Hematopoietic multipotent progenitor cell (in vitro differentiated cells): ENCODE measurements around the gene SLC35A2. TPM values are rescaled to one million over a fixed set of nuclear protein-coding genes. Genes with fewer than 3 reads are reported as not detected.

ENCODE experiments used
- DNase-seq, 3 donors: peaks; one replicate each; pipeline ENCODE4 v3.0.0-alpha.2; 2011 to 2015; ENCODE audit warnings: low read depth in 2 of 3, low spot score in 2 of 3
- total RNA-seq: library from RNA; depleted of rRNA; stranded (reverse); fragments of >200 nt; gene quantifications from one replicate; pipeline ENCODE4 v1.2.3, GENCODE V29; 2012

Gene SLC35A2
- 14.3 TPM for total RNA-seq

GRCh38 chrX:48911412-48912182 lies at the start of gene SLC35A2:
TSS of gene SLC35A2 (minus strand) at chrX:48911646. CDS start at chrX:48911636, 10 bp downstream.
- peak; percentile 68 to 86 (median 80) for DNase-seq

- DNase-seq = no peak
Observed at GRCh38 chrX:48960291-48960690, 48.8 kb upstream of the SLC35A2 start.

DNA sequence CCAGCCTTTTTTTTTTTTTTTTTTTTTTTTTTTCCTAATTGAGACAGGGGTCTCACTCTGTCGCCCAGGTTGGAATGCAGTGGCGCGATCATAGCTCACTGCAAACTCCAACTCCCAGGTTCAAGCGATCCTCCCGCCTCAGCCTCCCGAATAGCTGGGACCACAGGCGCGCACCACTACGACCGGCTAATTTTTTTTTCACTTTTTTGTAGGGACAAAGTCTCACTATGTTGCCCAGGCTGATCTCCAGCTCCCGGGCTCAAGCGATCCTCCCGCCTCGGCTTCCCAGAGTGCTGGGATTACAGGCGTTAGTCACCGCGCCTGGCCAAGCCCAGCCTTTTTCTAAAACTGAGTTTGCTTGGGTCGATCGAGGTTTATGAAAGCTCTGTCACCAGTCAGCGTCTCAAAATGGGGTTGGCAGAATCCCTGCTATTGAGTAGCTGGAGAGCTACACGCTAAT lies 47.2 kb upstream of the SLC35A2 start:
- peak in 1 of 3 donors; percentile 30 for DNase-seq

GRCh38 chrX:48957827-48958634 lies 46.6 kb upstream of the SLC35A2 start:
- peak; percentile 83 to 97 (median 96) for DNase-seq

GRCh38 chrX:48957477-48957826 lies 46.0 kb upstream of the SLC35A2 start, which contains the start of gene OTUD5:
TSS of gene OTUD5 (minus strand) at chrX:48957607. CDS start at chrX:48957570, 37 bp downstream.
- DNase-seq = no peak

DNA sequence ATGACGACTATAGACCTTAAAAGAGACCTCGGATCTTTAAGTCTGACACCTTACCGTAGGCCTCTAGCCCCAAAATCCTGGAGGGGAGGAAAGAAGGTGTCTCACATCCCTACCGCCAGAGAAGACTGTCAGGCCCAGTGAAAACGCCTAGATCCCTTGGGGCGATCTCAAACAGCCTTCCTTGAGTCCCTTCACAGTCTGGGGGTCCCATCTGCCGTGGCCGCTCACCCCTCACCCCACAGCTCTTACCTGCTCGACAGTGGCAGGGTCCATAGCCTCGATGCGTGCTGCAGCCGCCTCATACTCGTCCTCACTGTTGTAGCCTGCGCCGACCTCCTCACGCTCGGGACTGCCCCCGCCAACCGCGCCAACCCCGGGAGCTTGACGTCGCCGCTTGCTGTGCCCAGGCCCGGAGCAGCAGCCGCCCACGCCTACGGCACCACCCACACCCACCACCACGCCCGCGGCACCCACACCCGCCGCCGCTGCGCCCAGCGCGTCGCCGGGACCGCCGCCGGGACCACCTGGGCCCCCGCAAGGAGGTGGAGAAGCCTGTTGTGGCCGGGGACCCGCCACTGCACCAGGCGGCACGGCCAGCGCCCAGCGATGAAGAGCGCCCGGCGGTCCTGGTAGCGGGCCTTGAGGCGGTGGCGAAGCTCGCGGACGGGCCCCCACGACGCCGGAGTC lies 45.4 kb upstream of the SLC35A2 start:
- no peak for DNase-seq

DNA sequence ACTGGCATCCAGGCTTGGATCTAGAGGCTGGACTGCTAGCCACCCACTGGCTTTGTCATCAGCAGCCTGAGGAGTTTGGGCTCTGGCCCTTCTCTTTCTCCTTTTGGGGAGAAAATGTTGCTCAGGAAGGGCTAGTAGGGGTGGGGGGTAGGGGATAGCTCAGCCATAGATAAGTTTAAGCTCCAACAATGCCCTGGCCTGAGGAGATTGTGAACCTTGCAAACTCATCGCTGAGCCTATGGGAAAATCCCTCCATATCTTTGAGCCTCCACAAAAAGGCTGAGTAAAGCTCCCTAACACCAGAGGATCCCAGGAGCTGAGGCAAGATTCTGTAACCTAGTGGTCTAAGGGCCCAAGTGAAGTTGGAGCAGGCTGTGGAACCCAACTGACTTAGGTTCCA lies 37.1 kb upstream of the SLC35A2 start:
- no peak for DNase-seq

DNA sequence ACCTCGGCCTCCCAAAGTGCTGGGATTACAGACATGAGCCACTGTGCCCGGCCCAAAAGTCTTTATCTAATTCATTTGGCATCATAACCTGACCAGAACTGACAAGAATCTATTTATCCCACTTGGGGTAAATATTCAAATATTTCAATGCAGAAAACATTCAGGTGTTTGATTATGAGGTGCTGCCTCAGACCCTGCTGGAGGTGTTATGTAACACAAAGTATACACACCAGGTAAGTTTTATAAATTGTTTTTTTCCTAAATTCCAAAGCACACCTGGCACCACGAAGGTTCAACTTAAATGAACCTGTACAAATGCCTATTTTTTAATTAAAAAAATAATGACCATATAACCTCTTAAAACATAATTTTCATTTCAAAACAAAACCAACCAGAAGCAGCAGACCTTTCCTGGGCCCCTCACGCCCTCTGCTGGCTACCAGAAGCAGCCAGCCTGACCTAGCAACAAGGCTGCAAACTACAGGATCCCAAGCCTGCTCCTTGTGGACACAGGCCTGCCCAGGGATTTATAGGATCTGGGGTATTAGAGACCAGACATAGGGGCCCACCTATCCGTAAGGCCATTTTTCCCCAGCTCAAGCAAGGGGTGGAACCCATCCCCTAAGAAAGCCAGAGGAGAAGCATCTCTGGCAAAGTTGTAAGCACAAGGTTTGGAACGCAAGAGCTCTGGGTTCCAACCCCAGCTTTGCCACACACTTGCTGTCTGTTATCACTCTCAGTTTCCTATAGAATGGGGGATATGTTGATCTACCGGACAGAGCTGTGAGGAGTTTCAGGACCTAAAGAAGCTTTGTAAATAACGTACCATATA lies 34.3 kb upstream of the SLC35A2 start:
- peak in 1 of 3 donors; percentile 47 for DNase-seq

- no peak for DNase-seq
Observed at GRCh38 chrX:48942895-48943294, 31.4 kb upstream of the SLC35A2 start.

GRCh38 chrX:48940404-48940955 lies 29.0 kb upstream of the SLC35A2 start:
- peak in 1 of 3 donors; percentile 19 for DNase-seq

GRCh38 chrX:48939524-48940228 lies 28.2 kb upstream of the SLC35A2 start:
- DNase-seq = no peak

- peak in 2 of 3 donors; percentile 62 to 85 for DNase-seq
Observed at GRCh38 chrX:48938721-48939425, 27.4 kb upstream of the SLC35A2 start.

- DNase-seq = peak; percentile 76 to 93 (median 83)
Observed at GRCh38 chrX:48937054-48937907, 25.8 kb upstream of the SLC35A2 start.

DNA sequence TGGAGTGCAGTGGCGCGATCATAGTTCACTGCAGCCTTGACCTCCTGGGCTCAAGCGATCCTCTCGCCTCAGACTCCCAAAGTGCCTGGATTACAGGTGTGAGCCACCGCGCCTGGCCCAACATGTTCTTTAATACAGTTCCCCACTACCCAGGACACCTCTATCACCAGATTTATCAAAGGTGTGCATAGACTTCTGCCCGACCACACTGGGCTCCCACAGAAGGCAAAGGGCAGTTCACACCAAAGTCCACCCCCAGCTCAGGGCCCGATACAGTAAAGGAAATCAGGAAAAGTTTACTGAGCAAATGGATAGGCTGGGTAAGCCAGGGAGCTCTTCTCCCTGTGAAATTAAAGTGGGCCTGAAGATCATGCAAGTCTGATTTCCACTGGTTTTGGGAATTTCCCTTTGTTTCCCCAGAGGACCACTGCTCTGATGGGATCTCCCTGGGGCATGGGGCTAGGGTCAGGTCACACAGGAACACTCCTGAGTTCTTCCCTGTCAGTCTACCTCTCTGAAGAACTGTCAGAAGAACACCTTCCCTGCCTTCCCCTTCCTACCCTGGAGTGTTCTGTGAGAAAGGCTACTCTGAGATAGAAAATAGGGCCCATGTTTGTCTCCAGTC lies 25.1 kb upstream of the SLC35A2 start:
- no peak for DNase-seq

- DNase-seq = no peak
Observed at GRCh38 chrX:48935301-48935670, 23.8 kb upstream of the SLC35A2 start.

DNA sequence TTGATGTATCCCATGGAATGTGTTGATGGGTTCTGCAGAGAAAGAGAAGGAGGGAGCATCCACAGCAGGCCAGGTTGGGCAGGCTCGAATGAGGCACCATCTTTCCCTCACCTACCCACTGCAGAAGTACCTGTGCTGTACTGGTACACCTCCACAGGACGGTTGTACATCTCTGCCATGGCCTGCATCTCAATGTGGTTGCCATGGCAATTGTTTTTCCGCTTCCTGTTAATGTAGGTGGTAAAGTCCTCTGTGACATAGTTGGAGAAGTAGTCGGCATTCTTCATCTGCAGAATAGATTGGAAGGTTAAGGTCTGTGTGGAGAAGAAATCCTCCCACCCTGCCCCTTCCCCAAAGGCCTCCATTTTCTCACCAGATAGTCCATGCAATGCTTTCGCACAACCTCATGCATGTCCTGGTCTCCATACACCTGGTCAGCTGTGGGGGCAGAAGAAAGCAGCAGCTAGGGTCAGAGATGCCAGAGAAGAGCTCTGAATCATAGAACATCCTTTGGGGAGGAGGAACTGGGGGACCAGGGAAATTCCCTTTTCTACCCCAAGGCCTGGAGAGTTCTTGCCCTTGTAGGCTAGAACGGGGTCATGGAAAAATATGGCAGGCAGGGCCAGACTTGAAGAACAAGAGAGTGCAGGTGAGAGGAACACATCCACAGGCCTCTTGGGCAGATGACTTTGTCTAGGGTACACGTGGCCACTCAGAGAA lies 23.3 kb upstream of the SLC35A2 start:
- DNase-seq = no peak

DNA sequence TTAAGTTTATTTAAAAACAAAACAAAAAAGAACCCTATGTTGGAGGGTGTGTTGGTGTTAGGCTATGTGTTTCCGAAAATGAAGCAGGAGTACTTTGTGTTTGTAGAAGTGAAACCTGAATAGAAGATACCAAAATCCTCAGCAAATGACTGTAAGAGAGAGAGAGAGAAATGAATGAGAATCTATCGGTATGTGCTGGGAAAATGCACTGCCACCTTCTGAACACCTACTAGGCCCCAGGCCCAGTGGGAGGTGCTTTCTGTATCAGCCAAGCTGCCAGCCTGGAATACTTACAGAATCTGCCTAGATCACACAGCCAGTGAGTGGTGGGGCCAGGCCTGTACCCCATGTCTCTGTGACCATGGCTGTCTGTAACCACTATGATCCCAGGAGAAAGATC lies 22.3 kb upstream of the SLC35A2 start:
- DNase-seq = no peak
